Endothelial cell of umbilical vein (primary cell): ENCODE measurements around the gene CPXM2. TPM values are rescaled to one million over a fixed set of nuclear protein-coding genes. Genes with fewer than 3 reads are reported as not detected.

ENCODE experiments used
- BruUV-seq: library from RNA; stranded (reverse); fragments of 400-500 nt; replicated peaks from 2 replicates; lab custom pipeline; 2021; lab: Mats Ljungman, UMichigan
- CTCF ChIA-PET: fragments of 300-600, 350-600 bp; sonication (Branson Sonifier 250); formaldehyde crosslinking; loops from one replicate; lab custom pipeline; 2021; ENCODE audit warnings: antibody characterized with exemption, inconsistent platforms; lab: Charles Lee
- POLR2A ChIA-PET: fragments of 300-600, 350-600 bp; sonication (Branson Sonifier 250); formaldehyde crosslinking; loops from one replicate; lab custom pipeline; 2021; ENCODE audit warnings: antibody characterized with exemption, inconsistent platforms; lab: Charles Lee
- DNase-seq: peaks from one replicate; pipeline ENCODE4 v3.0.0-alpha.2; 2011; ENCODE audit warnings: low read depth, low spot score
- FAIRE-seq: peaks from 2 replicates; lab custom pipeline; 2011; peaks lifted over from hg19 to GRCh38; lab: Jason Lieb, UNC
- H2AFZ ChIP-seq: 2 replicates; pipeline ENCODE4 v1.6.0; 2012; ENCODE audit warnings: low read depth, low read length, control low read depth, inconsistent platforms
- H3K27ac ChIP-seq: 2 replicates; pipeline ENCODE4 v1.5.1; 2011; ENCODE audit warnings: low read depth, mild to moderate bottlenecking, control low read depth, low read length, moderate library complexity; ENCODE audit not compliant: insufficient read depth
- H3K27me3 ChIP-seq, 2 experiments: 2 replicates each; pipeline versions ENCODE4 v1.6.0 to v1.6.1; 2011; ENCODE audit warnings: low read length in 2 of 2, mixed read lengths in 1 of 2; ENCODE audit not compliant: control insufficient read depth in 2 of 2, insufficient read depth in 2 of 2
- H3K36me3 ChIP-seq, 2 experiments: 2 replicates in 1 of 2; 3 replicates in 1 of 2; pipeline ENCODE4 v1.5.1; 2011; ENCODE audit warnings: low read length in 2 of 2, mild to moderate bottlenecking in 1 of 2, moderate library complexity in 1 of 2; ENCODE audit not compliant: control insufficient read depth in 2 of 2, insufficient read depth in 2 of 2; ENCODE audit errors: extremely low read depth in 1 of 2
- H3K4me1 ChIP-seq: 3 replicates; pipeline ENCODE4 v1.5.1; 2011; ENCODE audit warnings: mild to moderate bottlenecking, low read length; ENCODE audit not compliant: control insufficient read depth, insufficient read depth; ENCODE audit errors: extremely low read depth
- H3K4me2 ChIP-seq: 2 replicates; pipeline ENCODE4 v1.6.1; 2011; ENCODE audit warnings: low read length, control low read depth, mixed read lengths; ENCODE audit not compliant: insufficient read depth
- H3K4me3 ChIP-seq, 3 experiments: fragments of 200-600 bp in 1 of 3; sonication (generic), shearing (Covaris generic) in 1 of 3; replicated peaks in 1 of 3; 2 replicates each; pipeline ENCODE4 v1.5.1; 2011 to 2016; ENCODE audit warnings: control low read depth in 3 of 3, low read length in 3 of 3, mild to moderate bottlenecking in 2 of 3, inconsistent platforms in 1 of 3, low read depth in 1 of 3, moderate library complexity in 1 of 3; ENCODE audit not compliant: insufficient read depth in 1 of 3
- H3K79me2 ChIP-seq: 2 replicates; pipeline ENCODE4 v1.6.0; 2012; ENCODE audit warnings: low read length, inconsistent platforms; ENCODE audit not compliant: control insufficient read depth, insufficient read depth
- H3K9ac ChIP-seq: replicated peaks from 2 replicates; pipeline ENCODE3; 2011; ENCODE audit warnings: low read length, control low read depth; ENCODE audit not compliant: insufficient read depth; ENCODE audit errors: extremely low read depth
- H3K9me1 ChIP-seq: replicated peaks from 3 replicates; pipeline ENCODE4 v1.6.0; 2011; ENCODE audit warnings: mild to moderate bottlenecking, low read length; ENCODE audit not compliant: control insufficient read depth, insufficient read depth; ENCODE audit errors: extremely low read depth
- H3K9me3 ChIP-seq: replicated peaks from 2 replicates; pipeline ENCODE4 v1.5.1; 2012; ENCODE audit warnings: low read length, inconsistent platforms; ENCODE audit not compliant: control insufficient read depth, insufficient read depth
- H4K20me1 ChIP-seq: replicated peaks from 2 replicates; pipeline ENCODE3; 2011; ENCODE audit warnings: mild to moderate bottlenecking, low read length; ENCODE audit not compliant: control insufficient read depth, insufficient read depth; ENCODE audit errors: extremely low read depth
- EZH2 ChIP-seq: IDR thresholded peaks from 2 replicates; pipeline ENCODE4 v1.6.1; 2012; ENCODE audit warnings: borderline replicate concordance, low read depth, mild to moderate bottlenecking, moderate library complexity, low read length, inconsistent platforms; ENCODE audit not compliant: severe bottlenecking
- FOS ChIP-seq: IDR thresholded peaks from 2 replicates; pipeline ENCODE4 v1.6.1; 2011; ENCODE audit warnings: mild to moderate bottlenecking, low read length, moderate library complexity, borderline replicate concordance; ENCODE audit not compliant: insufficient read depth
- GATA2 ChIP-seq: IDR thresholded peaks from 2 replicates; pipeline ENCODE4 v1.7.0; 2011; ENCODE audit warnings: low read depth, mild to moderate bottlenecking, moderate library complexity, mixed read lengths, low read length; ENCODE audit not compliant: insufficient read length, insufficient read depth
- JUN ChIP-seq: IDR thresholded peaks from 2 replicates; pipeline ENCODE4 v1.6.1; 2011; ENCODE audit warnings: borderline replicate concordance, low read depth; ENCODE audit not compliant: insufficient read length, insufficient read depth
- MAX ChIP-seq: IDR thresholded peaks from 2 replicates; pipeline ENCODE4 v1.6.1; 2011; ENCODE audit not compliant: insufficient read depth, insufficient read length
- MYC ChIP-seq: IDR thresholded peaks from one replicate; pipeline ENCODE4 v1.6.1; 2011; ENCODE audit warnings: mild to moderate bottlenecking, low read depth, low read length
- POLR2A ChIP-seq: IDR thresholded peaks from 2 replicates; pipeline ENCODE4 v1.6.1; 2012; ENCODE audit warnings: low read depth, mild to moderate bottlenecking, control low read depth, low read length
- POLR2AphosphoS5 ChIP-seq: IDR thresholded peaks from 2 replicates; pipeline ENCODE4 v1.6.1; 2012; ENCODE audit warnings: low read depth, mild to moderate bottlenecking, control low read depth, low read length, moderate library complexity; ENCODE audit not compliant: insufficient read depth
- dilution Hi-C: fragments of 300-500 bp; cut with MboI; formaldehyde crosslinking; loops from one replicate; pipeline ENCODE4 v1.15.0; 2019; ENCODE audit warnings: low sequenced_read_pairs; ENCODE audit not compliant: extremely low pct_ligation_motif_present
- intact Hi-C: fragments of 100-400 bp; cut with micrococcal nuclease; formaldehyde crosslinking; loops from one replicate; pipeline ENCODE4 v1.10.0; 2022
- polyA plus RNA-seq, 4 experiments: library from polyadenylated mRNA; depleted of rRNA in 3 of 4; stranded (reverse) in 3 of 4; unstranded in 1 of 4; fragments of >200 nt; gene quantifications; 2 replicates each; pipeline versions ENCODE4 v1.2.1 to v1.2.3, GENCODE V29; 2011 to 2012; ENCODE audit warnings: missing spikeins in 1 of 4
- total RNA-seq: library from RNA; stranded (reverse); gene quantifications from 2 replicates; pipeline ENCODE4 v1.2.3, GENCODE V29; 2021
- TF ChIP-seq, protein P1 (sequence below), 2 donors: IDR thresholded peaks; 1 replicate in 1 of 2; 2 replicates in 1 of 2; pipeline ENCODE4 v1.5.1; 2011; ENCODE audit warnings: low read length in 2 of 2, mild to moderate bottlenecking in 2 of 2, moderate library complexity in 2 of 2, control low read depth in 1 of 2, inconsistent platforms in 1 of 2, low read depth in 1 of 2; ENCODE audit not compliant: insufficient read depth in 1 of 2; ENCODE audit errors: extremely low read depth in 1 of 2

CPXM2 gene
- total and polyA plus RNA-seq, 2 donors (not counting 3 experiments of a cell fraction or from before 2014, with no cell fraction given) = 1.8 to 2.7 TPM

DNA sequence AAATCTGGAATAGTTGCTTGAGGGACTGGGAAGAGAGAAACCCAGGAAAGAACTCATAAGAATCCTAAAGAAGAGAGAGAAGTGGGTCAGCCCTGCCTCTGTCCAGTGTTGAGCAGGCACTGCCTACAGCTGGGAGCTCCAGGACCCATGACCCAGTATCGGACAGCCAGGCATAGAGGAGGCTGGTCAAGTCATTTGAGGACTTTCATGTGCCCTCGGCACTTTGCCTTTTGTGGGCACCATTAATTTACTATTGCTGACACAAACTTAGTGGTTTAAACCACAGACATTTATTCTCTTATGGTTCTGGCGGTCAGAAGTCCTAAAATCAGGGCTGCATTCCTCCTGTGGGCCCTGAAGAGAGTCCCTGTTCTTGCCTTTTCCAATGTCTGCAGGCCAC, 60.3 kb downstream of the CPXM2 start:
- Histone ChIP-seq H3K9me1 (no peaks in the 10 kb centered on the region), H3K4me3 (no peak overlapping the region), H3K27ac (no peak overlapping the region), H3K9ac (no peak overlapping the region), H3K4me1 (no peaks in the 10 kb centered on the region), H3K9me3 (no peaks in the 10 kb centered on the region), H4K20me1 (no peaks in the 10 kb centered on the region), H3K4me2 (no peak overlapping the region), H3K79me2 (no peaks in the 10 kb centered on the region), H3K36me3 (no peaks in the 10 kb centered on the region), H2AFZ (no peak overlapping the region), H3K27me3 (no peaks in the 10 kb centered on the region)
- ChIA-PET POLR2A (no interaction called here), CTCF (no interaction called here)
- intact Hi-C loops (no loop called here), dilution Hi-C loops (no loop called here)
- DNase-seq (no peak), FAIRE-seq (no peak)
- no TSS peak for BruUV-seq
- TF ChIP-seq FOS = no peak
- no peak for TF ChIP-seq MYC
- TF ChIP-seq JUN = no peak
- TF ChIP-seq POLR2AphosphoS5 = no peak
- no peak for TF ChIP-seq MAX
- no peak for TF ChIP-seq POLR2A
- no peak for TF ChIP-seq EZH2
- TF ChIP-seq GATA2 = no peak
- TF ChIP-seq, protein P1, sequence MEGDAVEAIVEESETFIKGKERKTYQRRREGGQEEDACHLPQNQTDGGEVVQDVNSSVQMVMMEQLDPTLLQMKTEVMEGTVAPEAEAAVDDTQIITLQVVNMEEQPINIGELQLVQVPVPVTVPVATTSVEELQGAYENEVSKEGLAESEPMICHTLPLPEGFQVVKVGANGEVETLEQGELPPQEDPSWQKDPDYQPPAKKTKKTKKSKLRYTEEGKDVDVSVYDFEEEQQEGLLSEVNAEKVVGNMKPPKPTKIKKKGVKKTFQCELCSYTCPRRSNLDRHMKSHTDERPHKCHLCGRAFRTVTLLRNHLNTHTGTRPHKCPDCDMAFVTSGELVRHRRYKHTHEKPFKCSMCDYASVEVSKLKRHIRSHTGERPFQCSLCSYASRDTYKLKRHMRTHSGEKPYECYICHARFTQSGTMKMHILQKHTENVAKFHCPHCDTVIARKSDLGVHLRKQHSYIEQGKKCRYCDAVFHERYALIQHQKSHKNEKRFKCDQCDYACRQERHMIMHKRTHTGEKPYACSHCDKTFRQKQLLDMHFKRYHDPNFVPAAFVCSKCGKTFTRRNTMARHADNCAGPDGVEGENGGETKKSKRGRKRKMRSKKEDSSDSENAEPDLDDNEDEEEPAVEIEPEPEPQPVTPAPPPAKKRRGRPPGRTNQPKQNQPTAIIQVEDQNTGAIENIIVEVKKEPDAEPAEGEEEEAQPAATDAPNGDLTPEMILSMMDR (IDR thresholded peaks at IDR 0.05; ENCODE audit: extremely low read depth in 1 of 2, insufficient read depth in 1 of 2, low read depth in 1 of 2, low read length in 2 of 2) = no peak
